ENCODE results near the gene DTHD1. TPM values are rescaled to one million over a fixed set of nuclear protein-coding genes. Genes with fewer than 3 reads are reported as not detected.

DTHD1 gene
- total and polyA plus RNA-seq, 2 donors (not counting 3 experiments of a cell fraction or from before 2014, with no cell fraction given): not detected

- DNase-seq (ENCODE audit: low read depth, low spot score): no peak
- Histone ChIP-seq H3K4me1 (ENCODE audit: control insufficient read depth, extremely low read depth, insufficient read depth, low read length) (no peaks in the 10 kb centered on the region), H3K9ac (replicated peaks; ENCODE audit: extremely low read depth, insufficient read depth, low read length) (no peak overlapping the region), H3K79me2 (ENCODE audit: control insufficient read depth, insufficient read depth, low read length) (no peaks in the 10 kb centered on the region), H3K27me3 (ENCODE audit: control insufficient read depth in 2 of 2, insufficient read depth in 2 of 2, low read length in 2 of 2) (no peaks in the 10 kb centered on the region), H2AFZ (ENCODE audit: low read depth, low read length) (no peak overlapping the region), H4K20me1 (replicated peaks; ENCODE audit: control insufficient read depth, extremely low read depth, insufficient read depth, low read length) (no peaks in the 10 kb centered on the region), H3K9me3 (replicated peaks; ENCODE audit: control insufficient read depth, insufficient read depth, low read length) (no peaks in the 10 kb centered on the region), H3K9me1 (replicated peaks; ENCODE audit: control insufficient read depth, extremely low read depth, insufficient read depth, low read length) (no peaks in the 10 kb centered on the region), H3K4me2 (ENCODE audit: insufficient read depth, low read length) (no peak overlapping the region), H3K36me3 (ENCODE audit: control insufficient read depth in 2 of 2, extremely low read depth in 1 of 2, insufficient read depth in 2 of 2, low read length in 2 of 2) (no peaks in the 10 kb centered on the region), H3K27ac (ENCODE audit: insufficient read depth, low read depth, low read length) (no peak overlapping the region), H3K4me3 (replicated peaks in 1 of 3; ENCODE audit: insufficient read depth in 1 of 3, low read depth in 1 of 3, low read length in 3 of 3) (no peak overlapping the region)
- dilution Hi-C loops (cut with MboI; ENCODE audit: extremely low pct_ligation_motif_present, low sequenced_read_pairs) (no loop called here), intact Hi-C loops (cut with micrococcal nuclease) (no loop called here)
- no TSS peak for BruUV-seq (replicated peaks)
- ChIA-PET CTCF (no interaction called here), POLR2A (no interaction called here)
- no peak for FAIRE-seq
- TF ChIP-seq MYC (IDR thresholded peaks at IDR 0.05; ENCODE audit: low read depth, low read length) (no peak), FOS (IDR thresholded peaks at IDR 0.05; ENCODE audit: borderline replicate concordance, insufficient read depth, low read length) (no peak)
Observed at GRCh38 chr4:36349938-36350549, 68.6 kb downstream of the DTHD1 start.

- Histone ChIP-seq H3K4me2 (ENCODE audit: insufficient read depth, low read length) (no peak overlapping the region), H2AFZ (ENCODE audit: low read depth, low read length) (no peak overlapping the region), H4K20me1 (replicated peaks; ENCODE audit: control insufficient read depth, extremely low read depth, insufficient read depth, low read length) (no peaks in the 10 kb centered on the region), H3K27ac (ENCODE audit: insufficient read depth, low read depth, low read length) (no peak overlapping the region), H3K9me3 (replicated peaks; ENCODE audit: control insufficient read depth, insufficient read depth, low read length) (no peaks in the 10 kb centered on the region), H3K9ac (replicated peaks; ENCODE audit: extremely low read depth, insufficient read depth, low read length) (no peak overlapping the region), H3K27me3 (ENCODE audit: control insufficient read depth in 2 of 2, insufficient read depth in 2 of 2, low read length in 2 of 2) (no peaks in the 10 kb centered on the region), H3K36me3 (ENCODE audit: control insufficient read depth in 2 of 2, extremely low read depth in 1 of 2, insufficient read depth in 2 of 2, low read length in 2 of 2) (no peaks in the 10 kb centered on the region), H3K9me1 (replicated peaks; ENCODE audit: control insufficient read depth, extremely low read depth, insufficient read depth, low read length) (no peaks in the 10 kb centered on the region), H3K79me2 (ENCODE audit: control insufficient read depth, insufficient read depth, low read length) (no peaks in the 10 kb centered on the region), H3K4me3 (replicated peaks in 1 of 3; ENCODE audit: insufficient read depth in 1 of 3, low read depth in 1 of 3, low read length in 3 of 3) (no peak overlapping the region), H3K4me1 (ENCODE audit: control insufficient read depth, extremely low read depth, insufficient read depth, low read length) (no peaks in the 10 kb centered on the region)
- BruUV-seq (replicated peaks): no TSS peak
- POLR2A ChIA-PET: no interaction called here
- CTCF ChIA-PET: no interaction called here
- intact Hi-C loops (cut with micrococcal nuclease) (loop anchor here (1.0 kb wide), 1 partner anchor 1039 kb away; no protein-coding TSS in a partner anchor), dilution Hi-C loops (cut with MboI; ENCODE audit: extremely low pct_ligation_motif_present, low sequenced_read_pairs) (no loop called here)
- DNase-seq (ENCODE audit: low read depth, low spot score) (peak; percentile 37), FAIRE-seq (no peak)
- no peak for TF ChIP-seq POLR2AphosphoS5 (IDR thresholded peaks at IDR 0.05; ENCODE audit: insufficient read depth, low read depth, low read length)
- TF ChIP-seq CTCF (IDR thresholded peaks at IDR 0.05; ENCODE audit: extremely low read depth in 1 of 2, insufficient read depth in 1 of 2, low read depth in 1 of 2, low read length in 2 of 2): peak; percentile 36 to 40
- no peak for TF ChIP-seq FOS (IDR thresholded peaks at IDR 0.05; ENCODE audit: borderline replicate concordance, insufficient read depth, low read length)
- no peak for TF ChIP-seq MYC (IDR thresholded peaks at IDR 0.05; ENCODE audit: low read depth, low read length)
- no peak for TF ChIP-seq POLR2A (IDR thresholded peaks at IDR 0.05; ENCODE audit: low read depth, low read length)
Observed at GRCh38 chr4:36351082-36351666, 69.8 kb downstream of the DTHD1 start.
